CD14-positive monocyte (primary cell): ENCODE results near the gene PRKAB1. TPM values are rescaled to one million over a fixed set of nuclear protein-coding genes. Genes with fewer than 3 reads are reported as not detected.

Experiments used
- DNase-seq, 3 donors: peaks; one replicate each; pipeline ENCODE4 v3.0.0-alpha.2; 2011 to 2022
- H2AFZ ChIP-seq: 2 replicates; pipeline ENCODE4 v1.6.0; 2012; ENCODE audit warnings: mild to moderate bottlenecking, low read depth, low read length, inconsistent platforms; ENCODE audit not compliant: insufficient read depth, poor library complexity, severe bottlenecking
- H3K27ac ChIP-seq, 2 donors: 1 replicate in 1 of 2; 2 replicates in 1 of 2; pipeline ENCODE4 v1.5.1; 2012 to 2013; ENCODE audit warnings: low read length in 2 of 2, control low read depth in 1 of 2, inconsistent platforms in 1 of 2, low read depth in 1 of 2, mild to moderate bottlenecking in 1 of 2
- H3K27me3 ChIP-seq, 2 donors: one replicate each; pipeline versions ENCODE4 v1.6.0 to v1.6.1; 2011 to 2013; ENCODE audit warnings: low read length in 2 of 2; ENCODE audit not compliant: control insufficient read depth in 2 of 2, insufficient read depth in 2 of 2
- H3K36me3 ChIP-seq, 2 donors: replicated peaks in 1 of 2; 1 replicate in 1 of 2; 2 replicates in 1 of 2; pipeline versions ENCODE4 v1.5.1 to v1.6.1; 2012 to 2013; ENCODE audit warnings: low read length in 2 of 2, control low read depth in 1 of 2, inconsistent platforms in 1 of 2, mild to moderate bottlenecking in 1 of 2; ENCODE audit not compliant: insufficient read depth in 2 of 2, control insufficient read depth in 1 of 2
- H3K4me1 ChIP-seq, 2 donors: 1 replicate in 1 of 2; 2 replicates in 1 of 2; pipeline versions ENCODE4 v1.5.1 to v1.6.1; 2012 to 2013; ENCODE audit warnings: low read length in 2 of 2, control low read depth in 1 of 2, inconsistent platforms in 1 of 2, mild to moderate bottlenecking in 1 of 2, moderate library complexity in 1 of 2; ENCODE audit not compliant: insufficient read depth in 2 of 2, control insufficient read depth in 1 of 2
- H3K4me2 ChIP-seq: replicated peaks from 2 replicates; pipeline ENCODE3; 2012; ENCODE audit warnings: low read length, moderate library complexity, mild to moderate bottlenecking; ENCODE audit not compliant: poor library complexity, severe bottlenecking; ENCODE audit errors: extremely low read depth
- H3K4me3 ChIP-seq, 3 experiments: fragments of 200-600 bp in 1 of 3; sonication (generic) in 1 of 3; replicated peaks in 1 of 3; 1 replicate in 2 of 3; 2 replicates in 1 of 3; pipeline ENCODE4 v1.5.1; 2011 to 2013; ENCODE audit warnings: low read length in 3 of 3, mild to moderate bottlenecking in 3 of 3, control low read depth in 2 of 3, low read depth in 2 of 3, inconsistent platforms in 1 of 3, moderate library complexity in 1 of 3
- H3K79me2 ChIP-seq: 2 replicates; pipeline ENCODE4 v1.6.0; 2012; ENCODE audit warnings: mild to moderate bottlenecking, control low read depth, inconsistent platforms, low read length, moderate library complexity; ENCODE audit not compliant: insufficient read depth
- H3K9ac ChIP-seq: 2 replicates; pipeline ENCODE4 v1.6.0; 2017; ENCODE audit warnings: low read length, mild to moderate bottlenecking; ENCODE audit not compliant: insufficient read depth, poor library complexity, severe bottlenecking
- H3K9me3 ChIP-seq, 2 donors: replicated peaks in 1 of 2; 1 replicate in 1 of 2; 2 replicates in 1 of 2; pipeline versions ENCODE4 v1.5.1 to v1.6.1; 2012 to 2013; ENCODE audit warnings: low read length in 2 of 2, control low read depth in 1 of 2; ENCODE audit not compliant: control insufficient read depth in 1 of 2, insufficient read depth in 1 of 2
- H4K20me1 ChIP-seq: 2 replicates; pipeline ENCODE4 v1.6.0; 2012; ENCODE audit warnings: mild to moderate bottlenecking, low read length, control low read depth, moderate library complexity; ENCODE audit not compliant: insufficient read depth
- H3K27ac Mint-ChIP-seq, 7 donors: one replicate each; pipeline ENCODE4 v1.8.0; 2020; ENCODE audit warnings: mild to moderate bottlenecking in 7 of 7, mixed read lengths in 7 of 7, moderate library complexity in 6 of 7, inconsistent platforms in 2 of 7
- H3K27me3 Mint-ChIP-seq, 3 donors: one replicate each; pipeline ENCODE4 v1.8.0; 2021 to 2022; ENCODE audit warnings: low read depth in 3 of 3, mild to moderate bottlenecking in 3 of 3, mixed read lengths in 3 of 3, moderate library complexity in 3 of 3, inconsistent platforms in 1 of 3
- H3K36me3 Mint-ChIP-seq, 2 donors: one replicate each; pipeline ENCODE4 v1.8.0; 2020; ENCODE audit warnings: mixed read lengths in 2 of 2, inconsistent platforms in 1 of 2, mild to moderate bottlenecking in 1 of 2
- H3K4me1 Mint-ChIP-seq: one replicate; pipeline ENCODE4 v1.8.0; 2020; ENCODE audit warnings: mild to moderate bottlenecking, mixed read lengths
- H3K4me3 Mint-ChIP-seq, 2 donors: one replicate each; pipeline ENCODE4 v1.8.0; 2020; ENCODE audit warnings: mild to moderate bottlenecking in 2 of 2, mixed read lengths in 2 of 2, moderate library complexity in 1 of 2
- H3K9me3 Mint-ChIP-seq, 7 donors: one replicate each; pipeline ENCODE4 v1.8.0; 2020 to 2022; ENCODE audit warnings: mixed read lengths in 7 of 7, mild to moderate bottlenecking in 6 of 7, moderate library complexity in 6 of 7, inconsistent platforms in 2 of 7
- CTCF ChIP-seq: fragments of 200-600 bp; IDR thresholded peaks from one replicate; pipeline ENCODE4 v1.8.0; 2022; ENCODE audit warnings: antibody characterized with exemption, mild to moderate bottlenecking
- WGBS: methylation state at CpG from one replicate; pipeline ENCODE4 v1.1.5; 2013; ENCODE audit warnings: missing lambda C conversion rate; ENCODE audit not compliant: insufficient coverage; 5-methylcytosine and 5-hydroxymethylcytosine counted together
- intact Hi-C, 2 donors: fragments of 100-400 bp; cut with micrococcal nuclease; formaldehyde crosslinking; loops; one replicate each; pipeline versions ENCODE4 v1.15.0 to v1.15.1; 2023
- polyA plus RNA-seq, 3 donors: library from polyadenylated mRNA; depleted of rRNA in 1 of 3; unstranded in 2 of 3; stranded (reverse) in 1 of 3; fragments of 300-500 nt in 2 of 3; fragments of >200 nt in 1 of 3; fragmentation: Illumina TruSeq in 2 of 3; gene quantifications; 1 replicate in 2 of 3; 2 replicates in 1 of 3; pipeline ENCODE4 v1.2.3, GENCODE V29; 2012 to 2021

The PRKAB1 gene
- polyA plus RNA-seq, 3 donors = 20.5 to 35.9 (median 23.0) TPM

GRCh38 chr12:119627686-119628085 is 40.2 kb upstream of the PRKAB1 start:
- Mint-ChIP-seq H3K4me3 (no peak overlapping the region), H3K4me1 (no peaks in the 10 kb centered on the region), H3K36me3 (no peaks in the 10 kb centered on the region), H3K27me3 (peaks cover 7 to 19% (median 9%) of the 10 kb centered on the region in 3 donors), H3K27ac (no peak overlapping the region), H3K9me3 (peaks cover 0 to 5% (median 0%) of the 10 kb centered on the region in 7 donors)
- Histone ChIP-seq H3K9me3 (no peaks in the 10 kb centered on the region), H3K4me2 (no peak overlapping the region), H3K9ac (no peak overlapping the region), H3K27ac (no peak overlapping the region), H3K79me2 (no peaks in the 10 kb centered on the region), H3K4me3 (no peak overlapping the region), H3K27me3 (peaks cover 0 to 2% of the 10 kb centered on the region in 2 donors), H2AFZ (no peak overlapping the region), H4K20me1 (no peaks in the 10 kb centered on the region), H3K4me1 (no peaks in the 10 kb centered on the region), H3K36me3 (no peaks in the 10 kb centered on the region)
- 85% methylated on average over 4 of the region's 6 CpGs for WGBS
- intact Hi-C loops = no loop called here
- DNase-seq = no peak
- no peak for TF ChIP-seq CTCF

- no peaks in the 10 kb centered on the region for H4K20me1 ChIP-seq
- H3K4me1 ChIP-seq = no peaks in the 10 kb centered on the region
- H3K27ac Mint-ChIP-seq = no peak overlapping the region
- H3K4me3 Mint-ChIP-seq = no peak overlapping the region
- DNase-seq = no peak
- intact Hi-C loops = no loop called here
- no peaks in the 10 kb centered on the region for H3K9me3 ChIP-seq
- WGBS = 93% methylated on average over 3 of the region's 7 CpGs
- no peaks in the 10 kb centered on the region for H3K4me1 Mint-ChIP-seq
- H3K9ac ChIP-seq = no peak overlapping the region
- H3K27ac ChIP-seq = no peak overlapping the region
- no peaks in the 10 kb centered on the region for H3K36me3 Mint-ChIP-seq
- no peak for TF ChIP-seq CTCF
- H3K36me3 ChIP-seq = no peaks in the 10 kb centered on the region
- H3K27me3 ChIP-seq = no peaks in the 10 kb centered on the region
- H2AFZ ChIP-seq = no peak overlapping the region
- H3K9me3 Mint-ChIP-seq = peaks cover 0 to 5% (median 0%) of the 10 kb centered on the region in 7 donors
- H3K4me2 ChIP-seq = no peak overlapping the region
- H3K4me3 ChIP-seq = no peak overlapping the region
- peaks cover 5 to 15% (median 5%) of the 10 kb centered on the region in 3 donors for H3K27me3 Mint-ChIP-seq
- H3K79me2 ChIP-seq = no peaks in the 10 kb centered on the region
Observed at GRCh38 chr12:119630223-119630780, 37.6 kb upstream of the PRKAB1 start.
